HG03378 (cell line): ENCODE measurements around the gene NECAB2.

Experiments used
- ATAC-seq: cut with Tn5 transposase; IDR thresholded peaks from one replicate; pipeline ENCODE4 v1.9.1; 2021; ENCODE audit warnings: mild to moderate bottlenecking, moderate library complexity; ENCODE audit not compliant: unreplicated experiment

The NECAB2 gene

GRCh38 chr16:83965444-83966152 is 2.4 kb upstream of the NECAB2 start:
- no peak for ATAC-seq

GRCh38 chr16:83966153-83966696 is 1.8 kb upstream of the NECAB2 start:
- ATAC-seq, result no peak

GRCh38 chr16:83967091-83967490 is 953 bp upstream of the NECAB2 start:
- ATAC-seq, result no peak

- no peak for ATAC-seq
These were observed 335 bp downstream of the NECAB2 start for GRCh38 chr16:83968306-83968851.

GRCh38 chr16:83968891-83969649 is 1.0 kb downstream of the NECAB2 start:
- ATAC-seq, result no peak

GRCh38 chr16:83969771-83970429 is 1.9 kb downstream of the NECAB2 start:
- no peak for ATAC-seq

GRCh38 chr16:83970430-83970815 is 2.4 kb downstream of the NECAB2 start:
- no peak for ATAC-seq

GRCh38 chr16:83971165-83972130 is 3.4 kb downstream of the NECAB2 start:
- no peak for ATAC-seq

GRCh38 chr16:83972256-83973008 is 4.4 kb downstream of the NECAB2 start:
- ATAC-seq, result no peak

GRCh38 chr16:83973077-83973476 is 5.0 kb downstream of the NECAB2 start:
- ATAC-seq, result no peak

- ATAC-seq, result no peak
These were observed 5.7 kb downstream of the NECAB2 start for GRCh38 chr16:83973581-83974385.

- no peak for ATAC-seq
These were observed 6.4 kb downstream of the NECAB2 start for GRCh38 chr16:83974475-83974874.

GRCh38 chr16:83975590-83976260 is 7.7 kb downstream of the NECAB2 start:
- ATAC-seq, result no peak

GRCh38 chr16:83977056-83977815 is 9.2 kb downstream of the NECAB2 start:
- ATAC-seq, result no peak

- ATAC-seq, result no peak
These were observed 10.4 kb downstream of the NECAB2 start for GRCh38 chr16:83978401-83978904.

- ATAC-seq, result no peak
These were observed 11.4 kb downstream of the NECAB2 start for GRCh38 chr16:83979441-83979840.

GRCh38 chr16:83980794-83981193 is 12.8 kb downstream of the NECAB2 start:
- ATAC-seq, result no peak
